Activated gamma-delta T cell (primary cell): ENCODE measurements around the gene ATP2B3.

ENCODE experiments used
- DNase-seq: peaks from one replicate; lab custom pipeline; 2025; lab: John Stamatoyannopoulos, UW

Gene ATP2B3

GRCh38 chrX:153537526-153538295 is 20.3 kb downstream of the ATP2B3 start:
- DNase-seq: no peak

DNA sequence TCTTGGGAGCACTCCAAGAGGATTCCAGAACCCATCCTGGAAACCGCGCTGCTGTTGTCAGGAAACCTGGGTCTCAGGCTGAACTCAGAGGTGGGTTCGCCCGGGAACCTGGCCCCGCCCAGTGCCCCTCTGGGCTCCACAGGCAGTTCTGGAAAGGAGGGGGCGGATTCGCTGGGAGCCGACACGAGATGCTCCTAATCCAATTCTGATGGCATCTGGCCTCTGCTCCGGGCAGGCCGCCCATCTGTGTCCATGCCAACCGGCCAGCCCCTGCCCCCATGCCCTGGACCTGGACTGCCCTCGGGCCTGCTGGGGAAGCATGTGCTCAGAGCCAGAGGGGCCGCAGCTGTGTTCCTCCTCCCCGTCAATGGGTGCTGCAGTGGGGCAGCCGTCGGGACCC is 21.0 kb downstream of the ATP2B3 start:
- DNase-seq: no peak

DNA sequence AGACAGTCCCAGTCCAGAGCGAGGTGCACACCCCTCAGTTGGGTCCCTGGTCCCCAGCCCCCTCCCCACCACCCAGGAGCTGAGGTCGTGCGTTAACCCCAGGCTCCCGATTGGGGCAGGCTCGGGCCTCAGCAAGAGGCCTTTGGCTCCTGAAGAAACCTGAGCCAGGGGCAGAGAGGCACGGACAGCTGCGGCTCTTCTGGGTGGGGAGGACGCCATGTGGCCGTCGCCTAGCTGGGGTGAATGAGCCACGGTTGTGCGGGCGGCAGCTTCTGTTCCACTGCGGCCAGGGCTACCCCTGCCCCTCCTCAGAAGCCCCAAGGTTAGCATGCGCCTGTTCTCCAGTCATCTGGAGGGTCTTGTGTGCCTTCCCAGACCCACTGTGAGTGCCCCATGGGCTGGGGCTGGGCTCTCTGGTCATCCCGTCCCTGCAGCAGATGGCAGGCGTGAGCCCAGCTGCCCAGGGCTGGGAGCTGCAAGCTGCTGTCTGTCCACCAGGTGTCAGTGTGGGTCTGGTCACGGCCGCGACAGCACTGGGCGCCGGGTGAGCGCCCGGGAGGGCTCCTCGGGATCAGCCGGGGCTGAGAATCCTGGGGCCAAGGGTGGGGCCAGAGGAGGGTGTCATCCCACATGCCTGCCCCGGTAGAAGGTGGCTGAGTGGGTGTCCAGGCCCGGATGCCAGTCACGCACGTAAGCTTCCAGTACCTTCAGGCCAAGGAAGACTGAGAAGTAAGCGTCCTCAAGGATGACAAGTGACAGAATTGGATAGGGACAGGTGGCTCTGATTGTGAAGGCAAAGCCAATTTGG is 21.9 kb downstream of the ATP2B3 start:
- no peak for DNase-seq

GRCh38 chrX:153539979-153540358 is 22.5 kb downstream of the ATP2B3 start:
- no peak for DNase-seq

DNA sequence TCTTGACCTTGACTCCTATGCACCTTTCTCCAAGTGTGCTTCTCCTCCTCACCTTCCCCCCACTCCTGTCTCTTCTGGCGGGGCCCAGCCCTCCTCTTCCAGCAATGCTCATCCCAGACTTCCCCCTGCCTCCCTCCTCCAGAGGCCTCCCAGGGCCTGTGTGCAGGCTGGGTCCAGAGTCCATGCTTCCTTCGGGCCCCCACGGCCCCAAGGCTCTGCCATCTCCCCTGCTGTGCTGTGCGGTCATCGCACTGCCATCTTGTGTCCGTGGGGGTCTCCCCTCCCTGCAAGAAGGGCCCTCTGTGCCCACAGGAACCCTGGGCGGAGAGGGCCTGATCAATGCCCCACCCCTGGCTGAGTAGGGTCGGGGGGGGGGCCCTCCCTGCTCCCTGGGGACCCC is 27.3 kb downstream of the ATP2B3 start:
- DNase-seq: no peak

DNA sequence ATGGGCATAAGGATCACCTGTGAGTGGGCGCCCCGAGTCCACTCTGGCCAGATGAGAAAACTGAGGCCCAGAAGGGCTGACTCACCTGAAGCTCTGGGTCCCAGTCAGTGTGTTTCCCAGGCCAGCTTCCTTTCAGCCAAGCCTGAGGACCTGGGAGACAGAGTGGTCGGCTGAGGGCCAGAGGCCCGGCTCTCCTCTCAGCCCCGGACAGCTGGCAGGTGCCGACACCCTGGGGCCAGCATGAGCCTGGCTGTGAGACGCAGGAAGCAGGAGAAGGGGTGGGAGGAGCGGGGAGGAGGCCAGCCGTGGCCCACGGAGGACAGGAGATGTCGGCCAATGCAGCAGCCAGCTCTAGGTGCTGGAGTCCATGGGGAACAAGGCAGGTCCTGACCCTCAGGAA is 28.9 kb downstream of the ATP2B3 start:
- DNase-seq: no peak

- DNase-seq: no peak
Measured at GRCh38 chrX:153547195-153547594, 29.8 kb downstream of the ATP2B3 start.

- DNase-seq: no peak
Measured at GRCh38 chrX:153549231-153549630, 31.8 kb downstream of the ATP2B3 start.

- DNase-seq: no peak
Measured at GRCh38 chrX:153549807-153550206, 32.4 kb downstream of the ATP2B3 start.

DNA sequence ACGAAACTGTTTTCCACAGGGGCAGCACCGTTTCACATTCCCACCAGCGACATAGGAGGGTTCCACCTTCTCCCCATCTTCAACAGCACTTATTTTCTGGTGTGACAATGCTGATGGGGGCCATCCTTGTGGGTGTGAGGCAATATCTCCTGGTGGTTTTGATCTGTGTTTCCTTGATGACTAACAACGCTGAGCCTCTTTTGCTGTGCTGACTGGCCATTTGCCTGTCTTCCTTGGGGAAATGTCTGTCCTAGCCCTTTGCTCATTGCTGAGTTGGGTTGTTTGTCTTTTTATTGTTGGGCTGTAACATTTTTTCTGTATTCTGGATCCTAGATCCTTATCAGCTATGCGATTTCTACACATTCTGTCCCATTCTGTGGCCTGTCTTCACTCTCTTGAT is 33.7 kb downstream of the ATP2B3 start:
- DNase-seq: no peak

DNA sequence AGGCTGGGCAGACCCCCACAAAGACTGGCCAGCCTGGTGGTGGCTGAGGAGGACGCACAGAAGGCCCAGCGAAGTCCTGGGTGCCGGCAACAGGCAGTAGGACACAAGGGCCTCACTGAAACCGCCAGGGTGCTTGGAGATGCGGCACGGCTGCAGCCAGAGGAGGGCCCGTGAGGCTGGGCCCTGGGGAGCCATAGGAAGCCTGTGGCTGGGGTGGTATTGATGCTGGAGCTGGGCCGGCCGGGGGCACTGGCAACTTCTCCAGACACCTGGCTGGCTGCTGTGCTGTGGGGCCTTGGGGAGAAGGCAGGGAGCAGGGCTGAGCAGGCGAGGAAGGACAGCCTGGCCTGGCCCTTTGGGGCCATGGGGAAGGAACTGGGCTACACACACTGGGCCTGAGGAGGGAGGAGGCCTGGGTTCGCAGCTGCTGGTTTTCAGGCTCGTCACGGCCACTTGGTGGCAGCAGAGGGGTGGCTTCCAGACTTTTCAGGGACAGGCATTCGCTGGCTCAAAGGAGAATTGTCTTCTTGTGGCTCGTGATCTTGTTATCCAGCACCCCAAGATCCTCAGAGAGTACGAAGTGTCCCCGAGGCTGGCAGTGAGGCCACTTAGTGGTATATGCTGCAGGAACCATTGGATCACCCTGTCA is 37.2 kb downstream of the ATP2B3 start:
- no peak for DNase-seq

- no peak for DNase-seq
Measured at GRCh38 chrX:153556767-153557166, 39.3 kb downstream of the ATP2B3 start.

DNA sequence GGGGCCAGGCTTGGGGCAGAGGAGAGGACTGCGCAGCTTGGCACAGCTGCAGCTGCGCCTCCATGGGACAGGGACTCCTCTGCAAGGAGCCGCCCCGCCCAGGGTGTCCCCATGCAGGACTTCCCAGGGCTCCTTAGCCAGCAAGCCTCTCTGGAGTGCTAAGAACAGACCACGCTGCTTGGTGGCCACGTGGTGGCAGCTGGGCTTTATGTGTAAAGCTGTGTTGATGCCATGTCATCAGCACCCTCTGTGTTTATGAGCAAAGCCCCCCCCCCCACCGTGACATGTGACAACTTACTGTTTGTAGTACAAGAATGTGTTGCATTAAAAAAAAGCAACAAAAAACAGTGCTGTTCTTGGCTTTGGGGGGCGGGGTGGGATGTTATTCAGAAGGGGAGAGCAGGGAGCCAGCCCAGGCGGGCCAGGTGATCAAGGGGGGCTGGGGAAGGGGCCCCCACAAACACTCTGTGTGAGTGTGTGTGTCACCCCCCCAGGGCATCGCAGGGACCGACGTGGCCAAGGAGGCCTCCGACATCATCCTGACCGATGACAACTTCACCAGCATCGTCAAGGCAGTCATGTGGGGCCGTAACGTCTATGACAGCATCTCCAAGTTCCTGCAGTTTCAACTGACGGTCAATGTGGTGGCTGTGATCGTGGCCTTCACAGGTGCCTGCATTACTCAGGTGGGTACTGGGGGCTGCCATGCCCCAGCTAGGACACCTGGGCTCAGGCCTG is 40.3 kb downstream of the ATP2B3 start:
- DNase-seq: no peak

- DNase-seq: no peak
Measured at GRCh38 chrX:153560000-153560399, 42.6 kb downstream of the ATP2B3 start.

DNA sequence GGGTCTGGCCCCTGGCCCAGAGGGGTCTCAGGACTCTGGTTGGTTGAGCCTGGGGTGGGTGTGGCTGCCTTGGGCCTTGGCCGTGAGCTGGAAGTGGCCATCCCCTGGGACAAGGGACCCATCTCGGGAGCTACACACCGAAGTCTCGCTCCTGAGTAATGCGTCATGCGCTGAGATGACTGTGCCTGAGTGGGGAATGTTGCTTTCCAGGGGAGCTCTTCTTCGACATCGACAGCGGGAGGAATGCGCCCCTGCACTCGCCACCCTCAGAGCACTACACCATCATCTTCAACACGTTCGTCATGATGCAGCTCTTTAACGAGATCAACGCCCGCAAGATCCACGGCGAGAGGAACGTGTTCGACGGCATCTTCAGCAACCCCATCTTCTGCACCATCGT is 43.0 kb downstream of the ATP2B3 start:
- no peak for DNase-seq

GRCh38 chrX:153561337-153561736 is 43.9 kb downstream of the ATP2B3 start:
- DNase-seq: no peak

- DNase-seq: no peak
Measured at GRCh38 chrX:153562546-153562945, 45.1 kb downstream of the ATP2B3 start.

DNA sequence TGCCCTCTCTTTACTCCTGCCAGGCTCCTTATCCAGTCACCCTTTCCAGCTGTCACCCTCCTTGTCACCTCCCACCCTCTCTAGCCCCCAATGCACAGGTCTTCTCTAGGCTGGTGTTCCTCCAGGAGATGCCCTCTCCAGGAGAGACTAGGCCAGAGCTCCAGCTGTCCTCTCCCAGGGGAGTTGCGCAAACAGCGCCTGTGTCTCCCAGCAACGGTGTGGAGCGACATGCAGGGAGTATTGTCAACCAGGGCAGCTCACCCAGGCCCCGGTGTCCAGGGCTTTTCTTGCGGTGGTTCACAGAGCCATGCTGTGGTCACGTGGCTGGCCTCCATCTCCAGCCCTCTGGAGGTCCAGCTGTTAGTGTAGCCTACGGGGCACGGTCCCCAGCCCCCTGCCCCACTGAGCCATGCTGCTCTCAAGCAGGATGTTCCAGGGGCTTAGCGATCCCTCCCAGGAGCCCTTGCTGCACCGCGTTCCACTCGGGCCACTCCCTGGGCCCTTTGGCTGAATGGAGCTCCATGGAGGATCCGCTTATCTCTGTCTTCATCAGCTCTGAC is 46.7 kb downstream of the ATP2B3 start:
- DNase-seq: no peak

- DNase-seq: no peak
Measured at GRCh38 chrX:153565996-153566580, 48.6 kb downstream of the ATP2B3 start.

DNA sequence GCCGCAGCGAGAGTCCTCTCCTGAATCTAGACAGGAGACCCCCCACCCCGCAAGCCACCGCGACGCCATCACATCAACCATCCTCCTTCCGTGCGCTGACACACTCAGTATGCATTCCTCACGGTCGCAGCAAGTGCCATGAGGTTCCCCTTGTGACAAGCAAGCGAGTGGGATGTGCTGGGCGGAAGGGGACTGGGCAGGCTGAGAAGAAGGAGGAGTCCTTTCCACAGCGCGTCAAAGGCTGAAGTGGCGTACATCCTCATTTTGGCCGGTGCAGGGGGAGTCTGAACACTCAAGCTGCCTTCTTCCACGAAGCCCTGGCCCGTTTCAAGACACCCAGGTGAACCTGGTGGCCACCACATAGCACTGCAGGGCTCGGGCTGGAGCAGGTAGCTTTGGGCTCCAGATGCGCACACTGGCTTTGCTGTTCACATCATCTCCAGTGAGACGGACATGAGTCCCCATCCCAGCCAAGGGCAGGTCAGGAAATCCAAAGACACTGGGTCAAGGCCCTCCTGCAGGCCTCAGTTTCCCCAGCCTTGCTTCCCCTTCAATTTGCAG is 51.1 kb downstream of the ATP2B3 start:
- no peak for DNase-seq

- no peak for DNase-seq
Measured at GRCh38 chrX:153569475-153569874, 52.0 kb downstream of the ATP2B3 start.
